ENCODE data around the gene ERV3-1. TPM values are rescaled to one million over a fixed set of nuclear protein-coding genes. Genes with fewer than 3 reads are reported as not detected.
"Not testable (repeated sequence)": the region's sequence is repeated elsewhere in the genome, so short reads cannot be mapped to it uniquely, and the experiment has no call there.

The ERV3-1 gene
- total and polyA plus RNA-seq, 4 donors, result 20.3 to 31.4 (median 25.4) TPM

GRCh38 chr7:64947252-64948000 lies 59.1 kb downstream of the ERV3-1 start:
- Histone ChIP-seq H3K4me3 (ENCODE audit: low read depth, low read length) (peak overlapping the region; percentile 14), H3K36me3 (ENCODE audit: control insufficient read depth, insufficient read depth, low read length) (peaks cover 5% of the 10 kb centered on the region), H3K27ac (ENCODE audit: low read depth, low read length) (no peak overlapping the region), H3K4me1 (ENCODE audit: control insufficient read depth, insufficient read depth, low read length) (peaks cover 13% of the 10 kb centered on the region), H3K9me3 (ENCODE audit: control insufficient read depth, insufficient read depth, low read length) (no peaks in the 10 kb centered on the region), H3K27me3 (ENCODE audit: control insufficient read depth, insufficient read depth, low read length) (peaks cover 8% of the 10 kb centered on the region)
- under 1% methylated on average over 54 of the region's 59 CpGs for WGBS (ENCODE audit: insufficient coverage)
- DNase-seq (ENCODE audit: low read depth in 4 of 6, low spot score in 6 of 6), result peak in 2 of 6 donors; percentile 30 to 34

DNA sequence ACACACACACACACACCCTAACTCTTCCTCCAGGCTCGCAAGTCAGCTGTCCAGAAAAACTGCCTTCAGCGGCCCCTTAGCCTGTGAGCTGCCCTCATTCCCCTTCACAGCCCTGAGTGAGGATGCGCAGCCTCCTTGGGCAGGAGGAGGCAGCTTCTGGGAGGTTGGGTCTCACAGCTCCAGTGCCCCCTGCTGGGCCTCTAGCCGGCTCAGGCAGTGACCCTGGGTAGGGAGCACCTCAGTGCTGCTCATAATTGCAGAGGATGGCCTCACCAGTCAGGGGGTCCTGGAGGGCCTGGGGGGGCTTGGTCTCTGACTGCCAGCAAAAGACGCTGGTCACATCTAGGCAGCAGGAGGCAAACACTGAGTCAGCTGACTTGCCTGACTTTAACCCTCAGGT lies 59.7 kb downstream of the ERV3-1 start:
- Histone ChIP-seq H3K4me1 (ENCODE audit: control insufficient read depth, insufficient read depth, low read length) (peaks cover 13% of the 10 kb centered on the region), H3K4me3 (ENCODE audit: low read depth, low read length) (no peak overlapping the region), H3K27me3 (ENCODE audit: control insufficient read depth, insufficient read depth, low read length) (peaks cover 8% of the 10 kb centered on the region), H3K27ac (ENCODE audit: low read depth, low read length) (no peak overlapping the region), H3K36me3 (ENCODE audit: control insufficient read depth, insufficient read depth, low read length) (peaks cover 5% of the 10 kb centered on the region), H3K9me3 (ENCODE audit: control insufficient read depth, insufficient read depth, low read length) (no peaks in the 10 kb centered on the region)
- 28% methylated on average over 4 of the region's 5 CpGs for WGBS (ENCODE audit: insufficient coverage)
- DNase-seq (ENCODE audit: low read depth in 4 of 6, low spot score in 6 of 6), result peak in 2 of 6 donors; percentile 31 to 45

GRCh38 chr7:64945503-64946175 lies 60.8 kb downstream of the ERV3-1 start:
- no peak overlapping the region for H3K4me3 ChIP-seq (ENCODE audit: low read depth, low read length)
- peaks cover 13% of the 10 kb centered on the region for H3K4me1 ChIP-seq (ENCODE audit: control insufficient read depth, insufficient read depth, low read length)
- WGBS (ENCODE audit: insufficient coverage), result 60% methylated on average over 1 of the region's 2 CpGs
- H3K9me3 ChIP-seq (ENCODE audit: control insufficient read depth, insufficient read depth, low read length), result no peaks in the 10 kb centered on the region
- peaks cover 8% of the 10 kb centered on the region for H3K27me3 ChIP-seq (ENCODE audit: control insufficient read depth, insufficient read depth, low read length)
- no peak for DNase-seq (ENCODE audit: low read depth in 4 of 6, low spot score in 6 of 6)
- no peak overlapping the region for H3K27ac ChIP-seq (ENCODE audit: low read depth, low read length)
- peaks cover 5% of the 10 kb centered on the region for H3K36me3 ChIP-seq (ENCODE audit: control insufficient read depth, insufficient read depth, low read length)

- peaks cover 13% of the 10 kb centered on the region for H3K4me1 ChIP-seq (ENCODE audit: control insufficient read depth, insufficient read depth, low read length)
- H3K36me3 ChIP-seq (ENCODE audit: control insufficient read depth, insufficient read depth, low read length); H3K27ac ChIP-seq (ENCODE audit: low read depth, low read length); H3K4me3 ChIP-seq (ENCODE audit: low read depth, low read length); H3K9me3 ChIP-seq (ENCODE audit: control insufficient read depth, insufficient read depth, low read length); DNase-seq (ENCODE audit: low read depth in 4 of 6, low spot score in 6 of 6); H3K27me3 ChIP-seq (ENCODE audit: control insufficient read depth, insufficient read depth, low read length): not testable (repeated sequence)
- 100% methylated on average over 2 of the region's 5 CpGs for WGBS (ENCODE audit: insufficient coverage)
Observed at GRCh38 chr7:64944667-64945502, 61.6 kb downstream of the ERV3-1 start.

Small RNA genes within 50 kb of the gene (small RNA-seq; reads per million reads assigned to genes)
- not detected for gene RNU6-1229P (ENCODE audit: low replicate concordance)

Other genes starting within 250 kb of the ERV3-1 start
- gene ZNF138, start 212.3 kb downstream of the ERV3-1 start, total RNA-seq, result 10 to 100 TPM; 25.4 to 48.3 TPM
- gene ZNF138, start 212.3 kb downstream of the ERV3-1 start, polyA plus RNA-seq (ENCODE audit: insufficient read length in 2 of 2), result 10 to 100 TPM; 20.4 to 30.0 TPM
- gene ZNF273, start 103.4 kb downstream of the ERV3-1 start, total RNA-seq, result 10 to 100 TPM; 12.2 to 22.7 TPM
- gene ZNF273, start 103.4 kb downstream of the ERV3-1 start, polyA plus RNA-seq (ENCODE audit: insufficient read length in 2 of 2), result 10 to 100 TPM; 16.0 to 19.3 TPM
- 10 to 100 TPM; 24.9 to 32.4 TPM for gene ZNF117, start 15.7 kb downstream of the ERV3-1 start, total RNA-seq
- 10 to 100 TPM; 28.2 to 32.9 TPM for gene ZNF117, start 15.7 kb downstream of the ERV3-1 start, polyA plus RNA-seq (ENCODE audit: insufficient read length in 2 of 2)